HG02642 (cell line): ENCODE measurements around the gene OR6C2.
"Not testable (repeated sequence)": the region's sequence is repeated elsewhere in the genome, so short reads cannot be mapped to it uniquely, and the experiment has no call there.

ENCODE experiments used
- ATAC-seq: cut with Tn5 transposase; IDR thresholded peaks from one replicate; pipeline ENCODE4 v1.9.1; 2021; ENCODE audit warnings: mild to moderate bottlenecking; ENCODE audit not compliant: unreplicated experiment, poor library complexity

Gene OR6C2

DNA sequence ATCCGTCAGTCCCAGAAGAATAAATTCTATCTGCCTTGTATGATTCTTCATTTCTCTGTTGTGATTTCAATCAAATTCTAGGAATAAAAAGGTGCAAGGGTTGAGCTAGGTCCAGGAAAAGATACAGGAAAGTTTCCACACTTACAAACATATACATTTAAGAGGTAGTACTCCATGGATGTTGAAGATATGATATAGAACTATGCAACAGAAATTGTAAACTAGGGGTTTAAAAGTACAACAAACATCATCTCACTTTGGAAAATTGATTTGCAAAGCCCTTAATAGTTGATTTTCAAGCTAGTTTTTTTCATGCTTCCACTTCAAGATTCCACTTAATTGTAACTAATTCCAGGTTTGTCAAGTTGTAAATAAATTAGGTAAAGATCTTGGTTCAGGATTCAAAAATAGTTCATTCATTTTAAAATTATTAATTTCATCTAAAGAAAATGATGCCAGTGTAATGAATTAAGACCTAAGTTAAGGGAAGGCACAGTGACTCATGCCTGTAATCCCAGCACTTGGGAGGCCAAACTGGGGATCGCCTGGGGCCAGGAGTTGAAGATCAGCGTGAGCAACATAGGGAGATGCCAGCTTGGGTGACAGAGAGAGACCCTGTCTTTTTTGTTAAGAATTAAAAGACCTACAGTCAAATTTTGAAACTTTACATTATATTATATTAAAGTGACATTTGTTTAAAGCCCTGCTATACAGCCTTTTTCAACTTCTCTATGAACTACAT, 26.4 kb downstream of the OR6C2 start, which contains the start of gene OR6C70:
Gene OR6C70, minus strand, starts transcription at position 51 of the 742 bp plus-strand sequence. Its CDS starts 0 bp downstream, at position 51.
- no peak for ATAC-seq

DNA sequence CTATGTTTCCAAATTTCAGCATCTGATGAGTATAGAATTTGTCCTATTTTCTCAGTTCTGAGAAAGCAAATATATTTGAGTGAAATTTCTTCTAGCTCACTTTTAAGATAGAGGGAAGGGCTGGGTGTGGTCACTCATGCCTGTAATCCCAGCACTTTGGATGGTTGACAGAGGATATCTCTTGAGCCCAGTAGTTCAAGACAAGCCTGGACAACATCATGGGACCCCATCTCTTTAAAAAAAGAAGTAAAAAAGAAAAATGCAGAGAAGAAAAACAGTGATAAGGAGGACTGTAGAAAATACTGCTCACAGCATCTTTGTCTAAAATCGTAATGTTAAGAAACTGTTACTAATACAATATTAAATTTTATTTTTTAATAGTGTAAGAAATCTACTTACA, 28.4 kb downstream of the OR6C2 start:
- ATAC-seq = no peak

DNA sequence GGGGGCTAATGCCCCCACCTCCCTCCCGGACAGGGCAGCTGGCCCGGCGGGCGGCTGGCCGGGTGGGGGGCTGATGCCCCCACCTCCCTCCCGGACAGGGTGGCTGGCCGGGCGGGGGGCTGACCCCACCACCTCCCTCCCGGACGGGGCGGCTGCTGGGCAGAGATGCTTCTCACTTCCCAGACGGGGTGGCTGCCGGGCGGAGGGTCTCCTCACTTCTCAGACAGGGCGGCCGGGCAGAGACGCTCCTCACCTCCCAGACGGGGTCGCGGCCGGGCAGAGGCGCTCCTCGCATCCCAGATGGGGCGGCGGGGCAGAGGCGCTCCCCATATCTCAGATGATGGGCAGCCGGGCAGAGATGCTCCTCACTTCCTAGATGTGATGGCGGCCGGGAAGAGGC, 35.3 kb downstream of the OR6C2 start:
- not testable (repeated sequence) for ATAC-seq

DNA sequence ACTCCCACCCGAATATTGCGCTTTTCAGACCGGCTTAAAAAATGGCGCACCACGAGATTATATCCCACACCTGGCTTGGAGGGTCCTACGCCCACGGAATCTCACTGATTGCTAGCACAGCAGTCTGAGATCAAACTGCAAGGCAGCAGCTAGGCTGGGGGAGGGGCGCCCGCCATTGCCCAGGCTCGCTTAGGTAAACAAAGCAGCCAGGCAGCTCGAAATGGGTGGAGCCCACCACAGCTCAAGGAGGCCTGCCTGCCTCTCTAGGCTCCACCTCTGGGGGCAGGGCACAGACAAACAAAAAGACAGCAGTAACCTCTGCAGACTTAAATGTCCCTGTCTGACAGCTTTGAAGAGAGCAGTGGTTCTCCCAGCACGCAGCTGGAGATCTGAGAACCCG, 40.4 kb downstream of the OR6C2 start:
- not testable (repeated sequence) for ATAC-seq

DNA sequence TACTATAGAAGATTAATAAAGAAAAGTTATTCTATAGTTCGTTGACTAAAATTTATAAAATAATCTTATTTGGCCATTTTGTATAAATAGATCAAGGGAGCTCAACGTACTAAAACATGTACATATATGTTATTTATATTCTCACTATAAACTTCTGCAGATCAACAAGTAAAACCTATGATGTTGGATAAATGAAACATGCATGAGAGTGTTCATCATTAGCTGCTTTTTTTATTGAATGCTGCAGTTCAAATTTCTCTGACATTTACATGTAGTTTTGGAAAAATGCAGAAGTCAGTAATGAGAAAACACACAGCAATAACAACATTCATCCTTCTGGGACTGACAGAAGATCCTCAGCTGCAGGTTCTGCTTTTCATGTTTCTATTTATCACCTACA, 48.2 kb downstream of the OR6C2 start, which contains the start of gene OR6C68:
Gene OR6C68, plus strand, starts transcription at position 301 of the 400 bp plus-strand sequence. Its CDS starts 0 bp downstream, at position 301.
- no peak for ATAC-seq

DNA sequence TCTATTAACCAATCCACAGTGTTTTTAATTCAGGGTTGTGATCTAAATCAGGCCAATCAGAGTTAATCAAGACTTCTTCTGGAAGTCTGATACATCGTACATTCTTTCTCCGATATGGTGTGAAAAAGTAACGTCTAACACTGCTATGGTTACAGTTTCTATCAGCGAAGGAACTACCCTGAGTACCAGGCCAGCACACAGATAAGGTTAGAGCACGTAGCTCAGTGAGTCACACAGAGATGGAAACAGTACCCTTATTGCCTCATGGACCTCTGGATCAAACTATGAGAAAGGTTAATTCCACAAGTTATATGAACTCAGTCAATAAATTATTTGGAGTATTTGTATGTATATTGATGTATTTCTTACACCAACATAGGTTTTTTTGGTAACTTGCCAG, 51.6 kb downstream of the OR6C2 start:
- no peak for ATAC-seq

DNA sequence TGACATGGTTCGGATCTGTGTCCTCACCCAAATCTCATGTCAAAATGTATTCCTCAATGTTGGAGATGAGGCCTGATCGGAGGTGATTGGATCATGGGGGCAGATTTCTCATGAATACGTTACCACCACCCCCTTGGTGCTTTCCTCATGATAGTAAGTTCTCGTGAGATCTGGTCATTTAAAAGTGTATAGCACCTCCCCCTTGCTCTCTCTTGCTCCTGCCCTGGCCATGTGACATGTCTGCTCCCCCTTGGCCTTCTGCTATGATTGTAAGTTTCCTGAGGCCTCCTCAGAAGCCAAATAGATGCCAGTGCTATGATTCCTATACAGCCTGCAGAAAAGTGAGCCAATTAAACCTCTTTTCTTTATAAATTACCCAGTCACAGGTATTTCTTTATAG, 55.4 kb downstream of the OR6C2 start:
- ATAC-seq = no peak

DNA sequence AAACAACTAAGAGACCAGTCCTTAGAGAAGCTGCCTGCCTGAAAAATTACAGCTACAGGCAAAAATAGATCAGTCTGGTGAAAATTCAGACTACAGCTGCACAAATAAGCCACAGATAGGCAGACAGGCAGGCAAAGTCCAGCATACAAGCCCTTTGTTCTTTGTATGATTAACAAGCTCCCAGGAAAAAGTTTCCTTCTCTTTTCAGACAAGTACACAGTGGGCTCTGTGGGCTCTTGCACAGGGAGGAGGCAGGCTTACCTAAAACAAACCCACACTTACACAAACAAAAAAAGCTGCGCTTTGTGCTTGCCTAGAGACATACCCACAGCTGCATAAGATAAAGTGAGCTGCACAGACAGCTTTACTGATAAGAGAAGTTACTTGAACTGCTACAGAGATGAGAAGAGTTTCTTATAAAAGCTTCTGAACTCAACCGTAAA, 56.0 kb downstream of the OR6C2 start:
- no peak for ATAC-seq

DNA sequence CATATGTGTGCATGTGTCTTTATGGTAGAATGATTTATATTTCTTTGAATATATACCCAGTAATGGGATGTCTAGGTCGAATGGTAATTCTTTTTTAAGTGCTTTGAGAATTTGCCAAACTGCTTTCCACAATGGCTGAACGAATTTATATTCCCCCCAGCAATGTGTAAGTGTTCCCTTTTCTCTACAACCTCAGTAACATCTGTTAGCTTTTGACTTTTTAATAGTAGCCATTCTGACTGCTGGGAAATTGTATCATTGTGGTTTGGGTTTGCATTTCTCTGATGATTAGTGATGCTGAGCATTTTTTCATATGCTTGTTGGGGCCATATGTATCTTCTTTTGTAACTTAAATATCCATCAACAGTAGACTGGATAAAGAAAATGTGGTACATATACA, 57.7 kb downstream of the OR6C2 start:
- ATAC-seq = no peak
